ENCODE measurements around the gene RAB8A.

DNA sequence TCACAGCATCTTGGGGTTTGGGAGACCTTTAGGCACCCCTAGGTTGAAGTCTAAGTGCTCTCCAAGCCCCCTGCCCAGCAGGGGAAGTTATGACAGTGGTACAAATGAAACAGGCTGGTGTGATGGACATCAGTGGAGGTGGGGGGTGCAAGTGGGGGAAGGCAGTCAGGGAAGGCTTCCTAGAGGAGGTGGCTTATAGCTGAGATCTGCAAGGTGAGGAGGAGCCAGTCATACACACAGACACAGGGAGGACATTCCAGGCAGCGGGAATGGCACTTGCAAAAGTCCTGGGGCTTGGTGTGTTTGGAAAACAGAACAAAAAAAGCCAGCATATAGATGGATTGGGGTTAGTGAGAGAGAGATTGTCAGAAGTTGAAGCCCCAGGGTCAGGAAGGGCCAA, 43.4 kb downstream of the RAB8A start:
- TF ChIP-seq, protein P1, sequence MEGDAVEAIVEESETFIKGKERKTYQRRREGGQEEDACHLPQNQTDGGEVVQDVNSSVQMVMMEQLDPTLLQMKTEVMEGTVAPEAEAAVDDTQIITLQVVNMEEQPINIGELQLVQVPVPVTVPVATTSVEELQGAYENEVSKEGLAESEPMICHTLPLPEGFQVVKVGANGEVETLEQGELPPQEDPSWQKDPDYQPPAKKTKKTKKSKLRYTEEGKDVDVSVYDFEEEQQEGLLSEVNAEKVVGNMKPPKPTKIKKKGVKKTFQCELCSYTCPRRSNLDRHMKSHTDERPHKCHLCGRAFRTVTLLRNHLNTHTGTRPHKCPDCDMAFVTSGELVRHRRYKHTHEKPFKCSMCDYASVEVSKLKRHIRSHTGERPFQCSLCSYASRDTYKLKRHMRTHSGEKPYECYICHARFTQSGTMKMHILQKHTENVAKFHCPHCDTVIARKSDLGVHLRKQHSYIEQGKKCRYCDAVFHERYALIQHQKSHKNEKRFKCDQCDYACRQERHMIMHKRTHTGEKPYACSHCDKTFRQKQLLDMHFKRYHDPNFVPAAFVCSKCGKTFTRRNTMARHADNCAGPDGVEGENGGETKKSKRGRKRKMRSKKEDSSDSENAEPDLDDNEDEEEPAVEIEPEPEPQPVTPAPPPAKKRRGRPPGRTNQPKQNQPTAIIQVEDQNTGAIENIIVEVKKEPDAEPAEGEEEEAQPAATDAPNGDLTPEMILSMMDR (conservative IDR thresholded peaks at IDR 0.05; ENCODE audit: low read depth, low read length), result no peak
- TF ChIP-seq EZH2 (IDR thresholded peaks at IDR 0.05; ENCODE audit: borderline replicate concordance, low read depth, low read length, poor library complexity, severe bottlenecking), result no peak

Data from A673 (cell line).